GM21367 (cell line): ENCODE data around the gene LIMS1.
"Not testable (repeated sequence)": the region's sequence is repeated elsewhere in the genome, so short reads cannot be mapped to it uniquely, and the experiment has no call there.

ENCODE experiments used
- ATAC-seq: cut with Tn5 transposase; IDR thresholded peaks from one replicate; pipeline ENCODE4 v1.9.1; 2021; ENCODE audit not compliant: unreplicated experiment

The LIMS1 gene

GRCh38 chr2:108657517-108657916 is 123.2 kb downstream of the LIMS1 start:
- ATAC-seq = not testable (repeated sequence)

- ATAC-seq = not testable (repeated sequence)
Measured at GRCh38 chr2:108658553-108658952, 124.3 kb downstream of the LIMS1 start.

GRCh38 chr2:108661493-108661892 is 127.2 kb downstream of the LIMS1 start:
- not testable (repeated sequence) for ATAC-seq

- ATAC-seq = peak; percentile 87
Measured at GRCh38 chr2:108662207-108662612, 127.9 kb downstream of the LIMS1 start.

- ATAC-seq = not testable (repeated sequence)
Measured at GRCh38 chr2:108663346-108663745, 129.1 kb downstream of the LIMS1 start.

GRCh38 chr2:108664089-108664488 is 129.8 kb downstream of the LIMS1 start:
- not testable (repeated sequence) for ATAC-seq

GRCh38 chr2:108664979-108665378 is 130.7 kb downstream of the LIMS1 start:
- not testable (repeated sequence) for ATAC-seq

GRCh38 chr2:108665975-108666374 is 131.7 kb downstream of the LIMS1 start:
- not testable (repeated sequence) for ATAC-seq

GRCh38 chr2:108667140-108667539 is 132.9 kb downstream of the LIMS1 start:
- not testable (repeated sequence) for ATAC-seq

- not testable (repeated sequence) for ATAC-seq
Measured at GRCh38 chr2:108670282-108670681, 136.0 kb downstream of the LIMS1 start.

- not testable (repeated sequence) for ATAC-seq
Measured at GRCh38 chr2:108672200-108672805, 138.0 kb downstream of the LIMS1 start.

- ATAC-seq = not testable (repeated sequence)
Measured at GRCh38 chr2:108676522-108676921, 142.3 kb downstream of the LIMS1 start.

GRCh38 chr2:108677239-108677744 is 143.0 kb downstream of the LIMS1 start:
- ATAC-seq = not testable (repeated sequence)

- ATAC-seq = not testable (repeated sequence)
Measured at GRCh38 chr2:108678198-108678651, 144.0 kb downstream of the LIMS1 start.

GRCh38 chr2:108680805-108681204 is 146.5 kb downstream of the LIMS1 start:
- ATAC-seq = not testable (repeated sequence)

- ATAC-seq = not testable (repeated sequence)
Measured at GRCh38 chr2:108688818-108689756, 154.8 kb downstream of the LIMS1 start.

- ATAC-seq = peak; percentile 65
Measured at GRCh38 chr2:108690001-108690400, 155.7 kb downstream of the LIMS1 start.

- ATAC-seq = no peak
Measured at GRCh38 chr2:108691447-108691846, 157.2 kb downstream of the LIMS1 start.

GRCh38 chr2:108701208-108701607 is 166.9 kb downstream of the LIMS1 start:
- no peak for ATAC-seq

GRCh38 chr2:108701806-108702205 is 167.5 kb downstream of the LIMS1 start:
- no peak for ATAC-seq

- ATAC-seq = no peak
Measured at GRCh38 chr2:108704871-108705270, 170.6 kb downstream of the LIMS1 start.

GRCh38 chr2:108707300-108707699 is 173.0 kb downstream of the LIMS1 start:
- no peak for ATAC-seq
